ENCODE measurements around the gene KLK5. TPM values are rescaled to one million over a fixed set of nuclear protein-coding genes. Genes with fewer than 3 reads are reported as not detected.

The KLK5 gene
- total RNA-seq, 2 donors from 2014 or later, result 1.9 to 2.7 TPM

DNA sequence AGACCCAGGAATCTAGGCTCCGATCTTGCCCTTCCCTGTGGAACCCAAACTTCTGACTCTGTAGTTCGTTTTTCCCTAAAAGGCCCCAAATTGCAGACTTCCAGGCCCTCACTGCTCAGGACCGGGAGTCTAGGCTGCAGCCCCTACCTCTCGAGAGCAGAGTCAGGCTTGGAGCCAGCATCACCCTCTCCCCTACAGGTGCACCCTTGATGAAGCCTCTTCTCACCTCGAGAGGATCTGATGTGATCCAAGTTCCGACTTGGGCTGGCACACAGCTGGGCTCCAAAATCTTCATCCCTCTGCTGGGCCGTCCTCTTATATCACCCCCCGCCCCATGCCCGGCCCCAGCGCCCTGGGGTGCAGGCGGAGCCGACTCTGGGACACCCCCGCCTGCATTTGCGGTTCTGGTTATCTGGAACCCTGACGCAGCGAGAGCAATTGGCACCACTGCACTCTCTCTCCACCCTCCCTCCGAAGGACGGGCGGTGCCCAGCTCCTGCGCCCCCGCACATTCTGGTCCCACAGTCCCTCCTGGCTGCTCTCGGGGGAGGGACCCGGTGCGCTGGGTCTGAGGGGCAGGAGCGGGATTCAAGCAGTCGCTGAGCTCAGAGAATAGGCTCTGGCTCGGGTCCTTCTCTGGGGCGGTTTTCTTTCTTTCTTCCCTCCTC is 30.9 kb upstream of the KLK5 start, which contains the start of gene KLK7:
KLK7 (minus strand) TSS at position 293 of the 668 bp plus-strand sequence. CDS start 1,518 bp downstream, outside the sequence.
- Histone ChIP-seq H3K4me1 (replicated peaks) (no peaks in the 10 kb centered on the region), H3K4me3 (no peak within 1 kb of the TSS), H3K27ac (no peak within 1 kb of the TSS), H3K36me3 (no peaks in the 10 kb centered on the region), H3K9me3 (no peaks in the 10 kb centered on the region), H3K27me3 (replicated peaks; ENCODE audit: insufficient read depth) (no peaks in the 10 kb centered on the region)
- WGBS, result 16% methylated on average over 28 of the region's 28 CpGs
- TF ChIP-seq POLR2A (IDR thresholded peaks at IDR 0.05), result no peak
- TF ChIP-seq, protein P1, sequence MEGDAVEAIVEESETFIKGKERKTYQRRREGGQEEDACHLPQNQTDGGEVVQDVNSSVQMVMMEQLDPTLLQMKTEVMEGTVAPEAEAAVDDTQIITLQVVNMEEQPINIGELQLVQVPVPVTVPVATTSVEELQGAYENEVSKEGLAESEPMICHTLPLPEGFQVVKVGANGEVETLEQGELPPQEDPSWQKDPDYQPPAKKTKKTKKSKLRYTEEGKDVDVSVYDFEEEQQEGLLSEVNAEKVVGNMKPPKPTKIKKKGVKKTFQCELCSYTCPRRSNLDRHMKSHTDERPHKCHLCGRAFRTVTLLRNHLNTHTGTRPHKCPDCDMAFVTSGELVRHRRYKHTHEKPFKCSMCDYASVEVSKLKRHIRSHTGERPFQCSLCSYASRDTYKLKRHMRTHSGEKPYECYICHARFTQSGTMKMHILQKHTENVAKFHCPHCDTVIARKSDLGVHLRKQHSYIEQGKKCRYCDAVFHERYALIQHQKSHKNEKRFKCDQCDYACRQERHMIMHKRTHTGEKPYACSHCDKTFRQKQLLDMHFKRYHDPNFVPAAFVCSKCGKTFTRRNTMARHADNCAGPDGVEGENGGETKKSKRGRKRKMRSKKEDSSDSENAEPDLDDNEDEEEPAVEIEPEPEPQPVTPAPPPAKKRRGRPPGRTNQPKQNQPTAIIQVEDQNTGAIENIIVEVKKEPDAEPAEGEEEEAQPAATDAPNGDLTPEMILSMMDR (IDR thresholded peaks at IDR 0.05), result no peak
- TF ChIP-seq POLR2AphosphoS5 (IDR thresholded peaks at IDR 0.05), result no peak
- no peak for DNase-seq (ENCODE audit: low spot score)
- intact Hi-C loops (cut with DNase I), result no loop called here

DNA sequence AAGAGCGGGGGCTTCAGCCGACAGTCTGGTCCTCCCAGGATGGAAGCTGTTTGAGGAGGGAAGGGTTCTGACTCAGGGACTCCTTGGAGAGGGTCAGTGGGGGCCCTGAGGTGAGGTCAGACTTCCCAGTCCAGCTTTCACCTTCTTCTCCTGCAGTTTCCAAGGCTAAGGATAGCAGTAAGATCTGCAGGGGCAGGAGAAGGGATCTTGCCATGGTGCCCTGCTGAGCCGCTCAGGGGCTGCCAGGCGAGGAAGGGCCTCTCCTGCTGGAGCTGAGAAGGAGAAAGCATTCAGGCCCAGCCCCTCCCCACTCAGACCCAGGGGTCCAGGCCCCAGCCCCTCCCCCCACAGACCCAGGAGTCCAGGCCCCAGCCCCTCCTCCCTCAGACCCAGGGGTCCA is 29.3 kb upstream of the KLK5 start:
- Histone ChIP-seq H3K27ac (no peak overlapping the region), H3K4me3 (no peak overlapping the region), H3K4me1 (replicated peaks) (no peaks in the 10 kb centered on the region), H3K9me3 (no peaks in the 10 kb centered on the region), H3K27me3 (replicated peaks; ENCODE audit: insufficient read depth) (no peaks in the 10 kb centered on the region), H3K36me3 (no peaks in the 10 kb centered on the region)
- 80% methylated on average over 4 of the region's 4 CpGs for WGBS
- TF ChIP-seq POLR2A (IDR thresholded peaks at IDR 0.05) (no peak), POLR2AphosphoS5 (IDR thresholded peaks at IDR 0.05) (no peak)
- intact Hi-C loops (cut with DNase I), result no loop called here
- DNase-seq (ENCODE audit: low spot score), result no peak

DNA sequence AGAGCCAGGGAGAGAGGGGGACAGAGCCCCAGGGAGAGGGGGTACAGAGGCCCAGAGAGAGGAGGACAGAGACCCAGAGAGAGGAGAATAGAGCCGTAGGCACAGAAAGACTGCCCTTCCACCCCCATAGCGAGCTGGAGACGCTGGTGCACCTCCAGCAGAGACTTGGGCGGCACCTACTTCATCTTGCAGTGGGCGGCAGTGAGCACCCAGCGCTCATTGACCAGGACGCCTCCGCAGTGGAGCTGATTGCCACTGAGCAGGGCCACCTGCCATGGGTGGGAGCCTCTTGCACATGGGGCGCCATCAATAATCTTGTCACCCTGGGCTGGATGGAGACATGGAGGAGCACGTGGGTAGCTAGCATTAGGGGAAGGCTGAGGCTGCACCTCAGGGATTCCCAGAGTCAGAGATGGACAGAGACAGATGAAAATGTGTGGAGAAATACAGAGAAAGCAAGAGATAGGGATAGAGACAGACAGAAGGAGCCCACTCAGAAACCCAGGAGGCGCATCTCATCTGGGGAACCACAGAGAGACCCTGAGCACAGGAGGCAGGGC is 28.8 kb upstream of the KLK5 start:
- intact Hi-C loops (cut with DNase I), result no loop called here
- no peak overlapping the region for H3K4me3 ChIP-seq

DNA sequence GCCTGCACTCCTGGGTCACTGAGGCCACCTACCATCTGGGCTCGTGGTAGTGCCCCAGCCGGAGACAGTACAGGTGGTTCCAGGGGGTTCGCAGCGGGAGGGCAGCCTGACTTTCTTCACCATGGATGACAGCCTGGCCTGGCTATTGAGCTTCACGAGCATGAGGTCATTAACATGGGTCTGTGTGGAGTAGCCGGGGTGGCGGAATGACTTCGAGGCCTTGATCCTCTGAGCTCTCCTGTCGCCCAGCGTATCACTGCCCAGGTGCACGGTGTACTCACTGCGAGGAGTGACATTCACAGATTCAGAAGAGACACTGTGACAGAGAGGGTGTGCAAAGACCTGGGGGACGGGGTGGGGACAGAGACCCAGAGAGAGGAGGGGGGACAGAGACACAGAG is 27.4 kb upstream of the KLK5 start:
- no peaks in the 10 kb centered on the region for H3K27me3 ChIP-seq (replicated peaks; ENCODE audit: insufficient read depth)
- 47% methylated on average over 12 of the region's 13 CpGs for WGBS
- DNase-seq (ENCODE audit: low spot score), result no peak
- TF ChIP-seq POLR2AphosphoS5 (IDR thresholded peaks at IDR 0.05) (no peak), POLR2A (IDR thresholded peaks at IDR 0.05) (no peak)
- TF ChIP-seq, protein P1 (IDR thresholded peaks at IDR 0.05), result no peak
- no peak overlapping the region for H3K27ac ChIP-seq
- no peak overlapping the region for H3K4me3 ChIP-seq
- no peaks in the 10 kb centered on the region for H3K4me1 ChIP-seq (replicated peaks)
- intact Hi-C loops (cut with DNase I), result no loop called here
- H3K9me3 ChIP-seq, result no peaks in the 10 kb centered on the region
- H3K36me3 ChIP-seq, result no peaks in the 10 kb centered on the region

More for the DNA sequence above, 28.8 kb upstream of the KLK5 start:
- WGBS, result 52% methylated on average over 11 of the region's 11 CpGs
- H3K4me1 ChIP-seq (replicated peaks), result no peaks in the 10 kb centered on the region
- no peaks in the 10 kb centered on the region for H3K9me3 ChIP-seq
- DNase-seq (ENCODE audit: low spot score), result no peak
- no peaks in the 10 kb centered on the region for H3K27me3 ChIP-seq (replicated peaks; ENCODE audit: insufficient read depth)
- no peaks in the 10 kb centered on the region for H3K36me3 ChIP-seq
- TF ChIP-seq POLR2A (IDR thresholded peaks at IDR 0.05) (no peak), POLR2AphosphoS5 (IDR thresholded peaks at IDR 0.05) (no peak)
- TF ChIP-seq, protein P1 (IDR thresholded peaks at IDR 0.05), result no peak
- H3K27ac ChIP-seq, result no peak overlapping the region

DNA sequence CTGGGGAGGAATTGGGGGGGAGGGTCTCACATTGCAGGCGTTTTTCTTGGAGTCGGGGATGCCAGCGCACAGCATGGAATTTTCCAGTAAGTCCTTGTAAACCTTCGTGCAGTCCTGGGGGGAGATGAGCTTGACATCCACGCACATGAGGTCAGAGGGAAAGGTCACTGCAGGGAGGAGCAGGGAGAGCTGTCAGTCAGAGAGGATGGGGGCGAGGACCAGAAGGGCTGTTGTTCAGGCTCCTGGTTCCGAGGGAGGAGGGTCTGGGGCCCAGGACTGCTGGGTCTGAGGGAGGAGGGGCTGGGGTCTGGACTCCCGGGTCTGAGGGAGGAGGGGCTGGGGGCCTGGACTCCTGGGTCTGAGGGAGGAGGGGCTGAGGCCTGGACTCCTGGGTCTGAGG is 26.9 kb upstream of the KLK5 start:
- intact Hi-C loops (cut with DNase I), result no loop called here
- DNase-seq (ENCODE audit: low spot score), result no peak
- WGBS, result 56% methylated on average over 8 of the region's 8 CpGs
- no peaks in the 10 kb centered on the region for H3K36me3 ChIP-seq
- TF ChIP-seq, protein P1 (IDR thresholded peaks at IDR 0.05), result no peak
- TF ChIP-seq POLR2AphosphoS5 (IDR thresholded peaks at IDR 0.05) (no peak), POLR2A (IDR thresholded peaks at IDR 0.05) (no peak)
- no peaks in the 10 kb centered on the region for H3K27me3 ChIP-seq (replicated peaks; ENCODE audit: insufficient read depth)
- no peaks in the 10 kb centered on the region for H3K9me3 ChIP-seq
- H3K4me3 ChIP-seq, result no peak overlapping the region
- H3K27ac ChIP-seq, result no peak overlapping the region
- no peaks in the 10 kb centered on the region for H3K4me1 ChIP-seq (replicated peaks)
